Hepatocyte (in vitro differentiated cells): Measurements from ENCODE around the gene RNF128. TPM values are rescaled to one million over a fixed set of nuclear protein-coding genes. Genes with fewer than 3 reads are reported as not detected.
"Not testable (repeated sequence)": the region's sequence is repeated elsewhere in the genome, so short reads cannot be mapped to it uniquely, and the experiment has no call there.

Experiments
- DNase-seq: peaks from one replicate; pipeline ENCODE4 v3.0.0-alpha.2; 2016; ENCODE audit warnings: low spot score
- H2AFZ ChIP-seq: fragments of 200-600 bp; sonication (generic); 2 replicates; pipeline ENCODE4 v1.6.0; 2016; ENCODE audit warnings: antibody characterized with exemption, mild to moderate bottlenecking
- H3K27ac ChIP-seq: fragments of 200-600 bp; sonication (generic); 2 replicates; pipeline ENCODE4 v1.5.1; 2016; ENCODE audit warnings: mild to moderate bottlenecking
- H3K27me3 ChIP-seq: fragments of 200-600 bp; sonication (generic); 2 replicates; pipeline ENCODE4 v1.6.1; 2016
- H3K36me3 ChIP-seq: fragments of 200-600 bp; sonication (generic); replicated peaks from 2 replicates; pipeline ENCODE4 v1.5.1; 2016; ENCODE audit warnings: low read depth; ENCODE audit not compliant: insufficient read depth
- H3K4me1 ChIP-seq: fragments of 200-600 bp; sonication (generic); 2 replicates; pipeline ENCODE4 v1.5.1; 2016; ENCODE audit warnings: mild to moderate bottlenecking, moderate library complexity; ENCODE audit not compliant: insufficient read depth
- H3K4me2 ChIP-seq: fragments of 200-600 bp; sonication (generic); 2 replicates; pipeline ENCODE4 v1.6.0; 2016
- H3K4me3 ChIP-seq: fragments of 200-600 bp; sonication (generic); 2 replicates; pipeline ENCODE4 v1.5.1; 2016; ENCODE audit warnings: mild to moderate bottlenecking
- H3K79me2 ChIP-seq: fragments of 200-600 bp; sonication (generic); 2 replicates; pipeline ENCODE4 v1.6.0; 2017; ENCODE audit warnings: mild to moderate bottlenecking
- H3K9me2 ChIP-seq: fragments of 200-600 bp; sonication (generic); replicated peaks from 2 replicates; pipeline ENCODE4 v1.6.0; 2017; ENCODE audit warnings: mild to moderate bottlenecking; ENCODE audit not compliant: insufficient read depth
- H3K9me3 ChIP-seq: fragments of 200-600 bp; sonication (generic); 2 replicates; pipeline ENCODE4 v1.5.1; 2016; ENCODE audit warnings: low read depth, mild to moderate bottlenecking
- H4K20me1 ChIP-seq: fragments of 200-600 bp; sonication (generic); 2 replicates; pipeline ENCODE4 v1.6.0; 2016; ENCODE audit warnings: mild to moderate bottlenecking; ENCODE audit not compliant: insufficient read depth, poor library complexity, severe bottlenecking
- EZH2 ChIP-seq: fragments of 200-600 bp; sonication (generic); IDR thresholded peaks from 2 replicates; pipeline ENCODE4 v1.6.1; 2016; ENCODE audit warnings: antibody characterized with exemption, mild to moderate bottlenecking, borderline replicate concordance
- EZH2phosphoT487 ChIP-seq: fragments of 200-600 bp; sonication (generic); IDR thresholded peaks from one replicate; pipeline ENCODE4 v1.6.1; 2018; ENCODE audit warnings: antibody characterized with exemption, mild to moderate bottlenecking, low read depth, moderate library complexity; ENCODE audit not compliant: unreplicated experiment, severe bottlenecking
- WGBS: methylation state at CpG from one replicate; pipeline ENCODE4 v1.1.6; 2016; ENCODE audit warnings: low lambda C conversion rate; ENCODE audit errors: missing lambda C conversion rate; 5-methylcytosine and 5-hydroxymethylcytosine counted together
- polyA plus RNA-seq: library from polyadenylated mRNA; unstranded; fragments of >200 nt; fragmentation: Nextera tagmentation; extraction: Ambion mirVana; gene quantifications from 2 replicates; pipeline ENCODE4 v1.2.1, GENCODE V29; 2016
- total RNA-seq: library from RNA; depleted of rRNA; stranded (reverse); fragments of >200 nt; gene quantifications from 2 replicates; pipeline ENCODE4 v1.2.3, GENCODE V29; 2014
- TF ChIP-seq, protein P1 (sequence below): fragments of 200-600 bp; sonication (generic); IDR thresholded peaks from 2 replicates; pipeline ENCODE4 v1.5.1; 2016; ENCODE audit warnings: antibody characterized with exemption, mild to moderate bottlenecking; ENCODE audit not compliant: poor library complexity

Gene RNF128
- total and polyA plus RNA-seq, 2 experiments from 2014 or later = 58.0 to 101 TPM

DNA sequence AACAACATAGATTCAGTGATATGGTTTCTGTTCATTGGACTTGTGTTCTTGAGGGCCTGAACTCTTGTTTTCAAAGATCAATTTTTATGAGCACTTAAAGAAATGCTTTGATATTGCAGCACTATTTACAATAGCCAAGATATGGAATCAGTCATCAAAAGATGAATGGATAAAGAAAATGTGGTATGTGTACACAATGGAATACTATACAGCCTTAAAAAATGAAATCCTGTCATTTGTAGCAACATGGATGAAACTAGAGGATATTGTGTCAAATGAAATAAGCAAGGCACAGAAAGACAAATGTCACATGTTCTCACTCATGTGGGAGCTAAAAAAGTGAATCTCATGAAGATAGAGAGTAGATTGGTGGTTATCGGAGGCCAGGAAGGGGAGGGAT is 21.9 kb downstream of the RNF128 start:
- Histone ChIP-seq H3K36me3 (no peaks in the 10 kb centered on the region), H2AFZ (no peak overlapping the region), H3K4me2 (no peak overlapping the region), H4K20me1 (no peaks in the 10 kb centered on the region), H3K27me3 (no peaks in the 10 kb centered on the region), H3K4me1 (no peaks in the 10 kb centered on the region), H3K9me2 (no peaks in the 10 kb centered on the region), H3K9me3 (peaks cover 8% of the 10 kb centered on the region), H3K79me2 (peaks cover 26% of the 10 kb centered on the region), H3K4me3 (no peak overlapping the region), H3K27ac (no peak overlapping the region)
- TF ChIP-seq, protein P1, sequence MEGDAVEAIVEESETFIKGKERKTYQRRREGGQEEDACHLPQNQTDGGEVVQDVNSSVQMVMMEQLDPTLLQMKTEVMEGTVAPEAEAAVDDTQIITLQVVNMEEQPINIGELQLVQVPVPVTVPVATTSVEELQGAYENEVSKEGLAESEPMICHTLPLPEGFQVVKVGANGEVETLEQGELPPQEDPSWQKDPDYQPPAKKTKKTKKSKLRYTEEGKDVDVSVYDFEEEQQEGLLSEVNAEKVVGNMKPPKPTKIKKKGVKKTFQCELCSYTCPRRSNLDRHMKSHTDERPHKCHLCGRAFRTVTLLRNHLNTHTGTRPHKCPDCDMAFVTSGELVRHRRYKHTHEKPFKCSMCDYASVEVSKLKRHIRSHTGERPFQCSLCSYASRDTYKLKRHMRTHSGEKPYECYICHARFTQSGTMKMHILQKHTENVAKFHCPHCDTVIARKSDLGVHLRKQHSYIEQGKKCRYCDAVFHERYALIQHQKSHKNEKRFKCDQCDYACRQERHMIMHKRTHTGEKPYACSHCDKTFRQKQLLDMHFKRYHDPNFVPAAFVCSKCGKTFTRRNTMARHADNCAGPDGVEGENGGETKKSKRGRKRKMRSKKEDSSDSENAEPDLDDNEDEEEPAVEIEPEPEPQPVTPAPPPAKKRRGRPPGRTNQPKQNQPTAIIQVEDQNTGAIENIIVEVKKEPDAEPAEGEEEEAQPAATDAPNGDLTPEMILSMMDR = no peak
- TF ChIP-seq EZH2 (no peak), EZH2phosphoT487 (no peak)
- 100% methylated on average over 1 of the region's 1 CpG for WGBS
- no peak for DNase-seq

GRCh38 chrX:106751407-106751806 is 24.9 kb downstream of the RNF128 start:
- no peaks in the 10 kb centered on the region for H3K27me3 ChIP-seq
- H3K9me2 ChIP-seq = no peaks in the 10 kb centered on the region
- no peak overlapping the region for H3K4me3 ChIP-seq
- peaks cover 8% of the 10 kb centered on the region for H3K9me3 ChIP-seq
- DNase-seq = no peak
- 68% methylated on average over 3 of the region's 3 CpGs for WGBS
- no peak overlapping the region for H3K4me2 ChIP-seq
- no peak overlapping the region for H3K27ac ChIP-seq
- no peaks in the 10 kb centered on the region for H3K36me3 ChIP-seq
- peaks cover 21% of the 10 kb centered on the region for H3K79me2 ChIP-seq
- H2AFZ ChIP-seq = no peak overlapping the region
- H3K4me1 ChIP-seq = no peaks in the 10 kb centered on the region
- H4K20me1 ChIP-seq = no peaks in the 10 kb centered on the region
- TF ChIP-seq EZH2 (no peak), EZH2phosphoT487 (no peak)
- TF ChIP-seq, protein P1 = no peak

- Histone ChIP-seq H3K9me3 (peaks cover 8% of the 10 kb centered on the region), H4K20me1 (no peaks in the 10 kb centered on the region), H2AFZ (no peak overlapping the region), H3K36me3 (no peaks in the 10 kb centered on the region), H3K27me3 (no peaks in the 10 kb centered on the region), H3K4me2 (no peak overlapping the region), H3K79me2 (peaks cover 17% of the 10 kb centered on the region), H3K4me3 (no peak overlapping the region), H3K27ac (no peak overlapping the region), H3K9me2 (no peaks in the 10 kb centered on the region), H3K4me1 (no peaks in the 10 kb centered on the region)
- TF ChIP-seq EZH2 (no peak), EZH2phosphoT487 (no peak)
- TF ChIP-seq, protein P1 = no peak
- WGBS = 72% methylated on average over 1 of the region's 1 CpG
- DNase-seq = no peak
Observed at GRCh38 chrX:106752101-106752678, 25.7 kb downstream of the RNF128 start.

- 48% methylated on average over 1 of the region's 1 CpG for WGBS
- H3K9me2 ChIP-seq, H3K27ac ChIP-seq, DNase-seq, H3K4me1 ChIP-seq, H4K20me1 ChIP-seq, H2AFZ ChIP-seq, H3K79me2 ChIP-seq, H3K27me3 ChIP-seq, H3K36me3 ChIP-seq, H3K9me3 ChIP-seq, H3K4me2 ChIP-seq, H3K4me3 ChIP-seq: not testable (repeated sequence)
Observed at GRCh38 chrX:106769288-106769687, 42.8 kb downstream of the RNF128 start.
